Body of pancreas (tissue), 4 donors: ENCODE measurements around the gene CMKLR1. TPM values are rescaled to one million over a fixed set of nuclear protein-coding genes. Genes with fewer than 3 reads are reported as not detected.

Experiments used
- ATAC-seq: fragments of 150-250 bp; one replicate; pipeline ENCODE4 v1.9.1; 2016
- DNase-seq, 4 donors: peaks; one replicate each; pipeline ENCODE4 v3.0.0-alpha.2; 2019
- H3K27ac ChIP-seq, 4 donors: fragments of 200-600 bp; sonication (generic); 1 replicate in 3 of 4; 2 replicates in 1 of 4; pipeline versions ENCODE4 v1.5.1 to v1.6.1; 2016 to 2019; ENCODE audit warnings: mild to moderate bottlenecking in 1 of 4, mixed read lengths in 1 of 4, moderate library complexity in 1 of 4
- H3K27me3 ChIP-seq, 2 donors: fragments of 200-600 bp; sonication (generic); one replicate each; pipeline ENCODE4 v1.6.0; 2016; ENCODE audit warnings: mild to moderate bottlenecking in 1 of 2
- H3K36me3 ChIP-seq, 2 donors: fragments of 200-600 bp; sonication (generic); replicated peaks in 1 of 2; 2 replicates each; pipeline ENCODE4 v1.5.1; 2016; ENCODE audit warnings: low read depth in 2 of 2; ENCODE audit not compliant: insufficient read depth in 1 of 2
- H3K4me1 ChIP-seq: fragments of 200-600 bp; sonication (generic); one replicate; pipeline ENCODE4 v1.6.0; 2016
- H3K4me3 ChIP-seq, 2 donors: fragments of 200-600 bp; sonication (generic); 1 replicate in 1 of 2; 2 replicates in 1 of 2; pipeline ENCODE4 v1.5.1; 2016 to 2019
- H3K9me3 ChIP-seq, 3 donors: fragments of 200-600 bp; sonication (generic); 1 replicate in 2 of 3; 2 replicates in 1 of 3; pipeline ENCODE4 v1.5.1; 2016
- POLR2A ChIP-seq, 3 donors: fragments of 450-650 bp; IDR thresholded peaks; one replicate each; pipeline ENCODE4 v1.6.1; 2016; ENCODE audit warnings: antibody characterized with exemption in 3 of 3, mild to moderate bottlenecking in 2 of 3
- WGBS, 2 donors: methylation state at CpG; one replicate each; pipeline ENCODE4 v1.1.5; 2017; 5-methylcytosine and 5-hydroxymethylcytosine counted together
- intact Hi-C: fragments of 100-400 bp; cut with DNase I; formaldehyde crosslinking; loops from one replicate; pipeline ENCODE4 v1.15.1; 2023
- total RNA-seq, 2 donors: library from RNA; depleted of rRNA; stranded (reverse); fragments of >200 nt; gene quantifications; one replicate each; pipeline ENCODE4 v1.1.0, GENCODE V29; 2016
- TF ChIP-seq, protein P1 (sequence below), 7 experiments: fragments of 450-650 bp in 4 of 7; fragments of 200-600 bp in 3 of 7; sonication (generic) in 3 of 7; IDR thresholded peaks; one replicate each; pipeline ENCODE4 v1.5.1; 2016 to 2019; ENCODE audit warnings: antibody characterized with exemption in 7 of 7

CMKLR1 gene
- total RNA-seq, 2 donors from 2014 or later = 5.3 to 5.7 TPM

- H3K27ac ChIP-seq = no peak overlapping the region
- H3K36me3 ChIP-seq = no peaks in the 10 kb centered on the region
- intact Hi-C loops = no loop called here
- peaks cover 39% of the 10 kb centered on the region for H3K4me1 ChIP-seq
- no peaks in the 10 kb centered on the region for H3K9me3 ChIP-seq
- no peaks in the 10 kb centered on the region for H3K27me3 ChIP-seq
- no peak for TF ChIP-seq POLR2A (IDR thresholded peaks at IDR 0.05)
- TF ChIP-seq, protein P1, sequence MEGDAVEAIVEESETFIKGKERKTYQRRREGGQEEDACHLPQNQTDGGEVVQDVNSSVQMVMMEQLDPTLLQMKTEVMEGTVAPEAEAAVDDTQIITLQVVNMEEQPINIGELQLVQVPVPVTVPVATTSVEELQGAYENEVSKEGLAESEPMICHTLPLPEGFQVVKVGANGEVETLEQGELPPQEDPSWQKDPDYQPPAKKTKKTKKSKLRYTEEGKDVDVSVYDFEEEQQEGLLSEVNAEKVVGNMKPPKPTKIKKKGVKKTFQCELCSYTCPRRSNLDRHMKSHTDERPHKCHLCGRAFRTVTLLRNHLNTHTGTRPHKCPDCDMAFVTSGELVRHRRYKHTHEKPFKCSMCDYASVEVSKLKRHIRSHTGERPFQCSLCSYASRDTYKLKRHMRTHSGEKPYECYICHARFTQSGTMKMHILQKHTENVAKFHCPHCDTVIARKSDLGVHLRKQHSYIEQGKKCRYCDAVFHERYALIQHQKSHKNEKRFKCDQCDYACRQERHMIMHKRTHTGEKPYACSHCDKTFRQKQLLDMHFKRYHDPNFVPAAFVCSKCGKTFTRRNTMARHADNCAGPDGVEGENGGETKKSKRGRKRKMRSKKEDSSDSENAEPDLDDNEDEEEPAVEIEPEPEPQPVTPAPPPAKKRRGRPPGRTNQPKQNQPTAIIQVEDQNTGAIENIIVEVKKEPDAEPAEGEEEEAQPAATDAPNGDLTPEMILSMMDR (IDR thresholded peaks at IDR 0.05) = no peak
- 53 to 59% methylated on average over 2 of the region's 2 CpGs for WGBS, 2 donors
- DNase-seq (no peak), ATAC-seq (no peak)
- H3K4me3 ChIP-seq = no peak overlapping the region
These were observed 29.3 kb downstream of the CMKLR1 start for GRCh38 chr12:108309674-108310312.

DNA sequence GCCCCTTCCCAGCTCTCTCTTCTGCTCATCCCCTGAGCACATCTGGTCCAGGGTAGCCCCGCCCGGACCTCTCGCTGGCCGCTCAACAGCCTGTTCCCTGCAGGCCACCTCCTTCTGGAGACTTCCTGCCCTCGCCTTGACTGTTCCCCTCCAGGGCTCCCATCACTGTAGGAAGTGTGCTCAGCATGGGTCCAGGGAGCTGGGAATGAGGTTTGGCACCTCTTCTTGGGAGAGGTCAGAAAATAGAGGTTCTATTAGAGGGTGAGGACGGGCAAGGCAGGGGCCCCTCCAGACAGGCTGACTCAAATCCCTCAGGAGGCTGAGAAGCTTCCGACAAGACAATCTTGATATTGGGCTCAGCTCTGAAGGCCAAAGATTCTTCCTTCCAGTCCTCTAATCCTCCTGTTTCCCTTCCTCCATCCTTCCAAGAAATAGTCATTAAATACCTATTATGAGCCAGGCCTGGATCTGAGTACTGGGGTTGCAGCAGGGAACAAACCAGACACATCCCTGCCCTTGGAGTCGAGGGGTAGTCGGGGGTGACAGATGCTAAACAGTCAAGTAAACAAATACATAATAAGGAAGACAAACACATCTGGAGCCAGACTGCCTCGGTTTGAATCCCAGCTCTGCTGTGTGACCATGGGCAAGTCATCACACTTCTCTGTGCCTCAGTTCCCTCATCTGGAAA, 30.6 kb downstream of the CMKLR1 start:
- 54 to 55% methylated on average over 10 of the region's 10 CpGs for WGBS, 2 donors
- DNase-seq (no peak), ATAC-seq (no peak)
- TF ChIP-seq POLR2A (IDR thresholded peaks at IDR 0.05) = no peak
- TF ChIP-seq, protein P1 (IDR thresholded peaks at IDR 0.05) = no peak
- H3K27ac ChIP-seq = peak overlapping the region in 1 of 4 donors; percentile 39
- no peak overlapping the region for H3K4me3 ChIP-seq
- peaks cover 52% of the 10 kb centered on the region for H3K4me1 ChIP-seq
- no peaks in the 10 kb centered on the region for H3K27me3 ChIP-seq
- H3K9me3 ChIP-seq = no peaks in the 10 kb centered on the region
- intact Hi-C loops = no loop called here
- no peaks in the 10 kb centered on the region for H3K36me3 ChIP-seq

- peak overlapping the region in 1 of 4 donors; percentile 62 for H3K27ac ChIP-seq
- no peaks in the 10 kb centered on the region for H3K27me3 ChIP-seq
- H3K4me1 ChIP-seq = peaks cover 52% of the 10 kb centered on the region
- ATAC-seq (no peak), DNase-seq (no peak)
- H3K9me3 ChIP-seq = no peaks in the 10 kb centered on the region
- TF ChIP-seq, protein P1 (IDR thresholded peaks at IDR 0.05) = no peak
- TF ChIP-seq POLR2A (IDR thresholded peaks at IDR 0.05) = no peak
- H3K4me3 ChIP-seq = no peak overlapping the region
- intact Hi-C loops = no loop called here
- H3K36me3 ChIP-seq = no peaks in the 10 kb centered on the region
- 52 to 74% methylated on average over 6 to 7 of the region's 7 CpGs for whole genome bisulfite sequencing, 2 donors
These were observed 32.1 kb downstream of the CMKLR1 start for GRCh38 chr12:108307006-108307405.

GRCh38 chr12:108306506-108306905, 32.6 kb downstream of the CMKLR1 start:
- H3K27ac ChIP-seq = peak overlapping the region in 3 of 4 donors; percentile 19 to 68 (median 62)
- H3K27me3 ChIP-seq = no peaks in the 10 kb centered on the region
- no peaks in the 10 kb centered on the region for H3K36me3 ChIP-seq
- no peak overlapping the region for H3K4me3 ChIP-seq
- H3K4me1 ChIP-seq = peaks cover 53% of the 10 kb centered on the region
- TF ChIP-seq, protein P1 (IDR thresholded peaks at IDR 0.05) = no peak
- no peak for TF ChIP-seq POLR2A (IDR thresholded peaks at IDR 0.05)
- 67 to 75% methylated on average over 3 of the region's 3 CpGs for WGBS, 2 donors
- intact Hi-C loops = no loop called here
- DNase-seq (no peak), ATAC-seq (no peak)
- H3K9me3 ChIP-seq = no peaks in the 10 kb centered on the region
